Natural killer cell (primary cell): Measurements from ENCODE around the gene SEMA7A. TPM values are rescaled to one million over a fixed set of nuclear protein-coding genes. Genes with fewer than 3 reads are reported as not detected.

Experiments used
- ATAC-seq, 3 donors: fragments of 150-1000 bp in 2 of 3; fragments of 200-7000 bp in 1 of 3; cut with Tn5 transposase; 1 replicate in 1 of 3; 2 replicates in 2 of 3; pipeline ENCODE4 v1.10.0; 2021; ENCODE audit warnings: mild to moderate bottlenecking in 2 of 3, moderate library complexity in 2 of 3
- DNase-seq, 2 donors: peaks; one replicate each; pipeline versions ENCODE4 v3.0.0 to v3.0.0-alpha.2; 2013 to 2021; ENCODE audit warnings: mixed read lengths in 1 of 2
- H3K27ac ChIP-seq: one replicate; pipeline ENCODE4 v1.5.1; 2013; ENCODE audit warnings: mild to moderate bottlenecking, low read length
- H3K27me3 ChIP-seq: one replicate; pipeline ENCODE4 v1.6.1; 2013; ENCODE audit warnings: low read length; ENCODE audit not compliant: control insufficient read depth, insufficient read depth
- H3K36me3 ChIP-seq: one replicate; pipeline ENCODE4 v1.6.1; 2013; ENCODE audit warnings: low read length; ENCODE audit not compliant: control insufficient read depth, insufficient read depth
- H3K4me1 ChIP-seq: one replicate; pipeline ENCODE4 v1.6.1; 2013; ENCODE audit warnings: low read length; ENCODE audit not compliant: control insufficient read depth, insufficient read depth
- H3K4me3 ChIP-seq: one replicate; pipeline ENCODE4 v1.5.1; 2013; ENCODE audit warnings: low read length
- H3K9me3 ChIP-seq: one replicate; pipeline ENCODE4 v1.6.1; 2013; ENCODE audit warnings: low read length; ENCODE audit not compliant: control insufficient read depth, insufficient read depth
- H3K27ac Mint-ChIP-seq, 2 donors: one replicate each; pipeline ENCODE4 v1.8.0; 2022; ENCODE audit warnings: mild to moderate bottlenecking in 2 of 2, mixed read lengths in 2 of 2, moderate library complexity in 1 of 2
- H3K27me3 Mint-ChIP-seq, 2 donors: one replicate each; pipeline ENCODE4 v1.8.0; 2022; ENCODE audit warnings: low read depth in 2 of 2, mixed read lengths in 2 of 2
- H3K36me3 Mint-ChIP-seq: one replicate; pipeline ENCODE4 v1.8.0; 2022; ENCODE audit warnings: mixed read lengths
- H3K4me1 Mint-ChIP-seq, 2 donors: one replicate each; pipeline ENCODE4 v1.8.0; 2022; ENCODE audit warnings: mixed read lengths in 2 of 2
- H3K4me3 Mint-ChIP-seq: one replicate; pipeline ENCODE4 v1.8.0; 2022; ENCODE audit warnings: mild to moderate bottlenecking, moderate library complexity, mixed read lengths
- H3K9me3 Mint-ChIP-seq, 2 donors: one replicate each; pipeline ENCODE4 v1.8.0; 2022; ENCODE audit warnings: mixed read lengths in 2 of 2
- CTCF ChIP-seq: fragments of 200-600 bp; IDR thresholded peaks from one replicate; pipeline ENCODE4 v1.8.0; 2022; ENCODE audit warnings: antibody characterized with exemption
- WGBS: methylation state at CpG from one replicate; pipeline ENCODE4 v1.1.7; 2013; ENCODE audit warnings: missing lambda C conversion rate; ENCODE audit not compliant: insufficient coverage; 5-methylcytosine and 5-hydroxymethylcytosine counted together
- intact Hi-C: fragments of 100-400 bp; cut with micrococcal nuclease; formaldehyde crosslinking; loops from one replicate; pipeline ENCODE4 v1.14.2; 2022
- total RNA-seq, 4 donors: library from RNA; stranded (reverse); fragments of 120-200 nt in 1 of 4; gene quantifications; one replicate each; pipeline versions ENCODE4 v1.2.3 to v1.2.4, GENCODE V29; 2013 to 2022

Gene SEMA7A
- total RNA-seq, 3 donors from 2014 or later (not counting 1 experiment from before 2014, with no cell fraction given), result 4.7 to 46.2 (median 9.0) TPM

DNA sequence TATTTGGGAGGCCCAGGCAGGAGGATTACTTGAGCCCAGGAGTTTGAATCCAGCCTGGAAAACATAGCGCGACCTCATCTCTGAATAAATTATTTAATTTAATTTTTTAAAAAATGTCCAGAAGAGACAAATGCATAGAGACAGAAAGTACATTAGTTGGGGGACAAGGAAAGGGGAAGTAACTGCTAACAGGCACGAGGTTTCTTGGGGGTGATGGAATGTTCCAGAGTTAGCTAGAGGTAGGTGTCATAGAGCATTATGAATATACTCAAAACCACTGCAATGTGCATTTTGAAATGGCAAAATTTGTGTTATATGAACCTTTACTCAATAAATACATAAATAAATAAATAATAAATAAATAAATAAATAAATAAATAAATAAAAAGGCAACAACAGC lies 34.7 kb downstream of the SEMA7A start:
- H3K27ac ChIP-seq, result peak overlapping the region; percentile 20
- Mint-ChIP-seq H3K4me3 (peak overlapping the region; percentile 52), H3K4me1 (peaks cover 39 to 63% of the 10 kb centered on the region in 2 donors), H3K27ac (no peak overlapping the region), H3K9me3 (no peaks in the 10 kb centered on the region), H3K27me3 (no peaks in the 10 kb centered on the region), H3K36me3 (no peaks in the 10 kb centered on the region)
- intact Hi-C loops, result no loop called here
- H3K36me3 ChIP-seq, result no peaks in the 10 kb centered on the region
- ATAC-seq (no peak), DNase-seq (no peak)
- no peaks in the 10 kb centered on the region for H3K9me3 ChIP-seq
- 20% methylated on average over 1 of the region's 3 CpGs for WGBS
- peaks cover 87% of the 10 kb centered on the region for H3K4me1 ChIP-seq
- no peak for TF ChIP-seq CTCF
- H3K4me3 ChIP-seq, result no peak overlapping the region
- H3K27me3 ChIP-seq, result no peaks in the 10 kb centered on the region

DNA sequence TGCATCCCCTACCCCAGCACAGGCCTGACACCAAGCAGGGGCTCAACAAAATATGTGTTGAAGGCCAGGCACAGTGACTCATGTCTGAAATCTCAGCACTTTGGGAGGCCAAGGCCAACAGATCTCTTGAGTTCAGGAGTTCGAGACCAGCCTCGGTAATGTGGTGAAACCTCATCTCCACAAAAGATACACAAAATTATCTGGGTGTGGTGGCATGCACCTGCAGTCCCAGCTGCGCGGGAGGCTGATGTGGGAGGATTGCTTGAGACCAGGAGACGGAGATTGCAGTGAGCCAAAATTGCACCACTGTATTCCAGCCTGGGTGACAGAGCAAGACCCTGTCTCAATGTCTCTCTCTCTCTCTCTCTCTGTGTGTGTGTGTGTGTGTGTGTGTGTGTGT lies 35.6 kb downstream of the SEMA7A start:
- WGBS, result 88% methylated on average over 3 of the region's 5 CpGs
- Histone ChIP-seq H3K4me1 (peaks cover 78% of the 10 kb centered on the region), H3K9me3 (no peaks in the 10 kb centered on the region), H3K4me3 (no peak overlapping the region), H3K36me3 (no peaks in the 10 kb centered on the region), H3K27ac (peak overlapping the region; percentile 85), H3K27me3 (no peaks in the 10 kb centered on the region)
- H3K9me3 Mint-ChIP-seq, result no peaks in the 10 kb centered on the region
- TF ChIP-seq CTCF, result no peak
- DNase-seq (no peak), ATAC-seq (no peak)
- H3K4me3 Mint-ChIP-seq, result no peak overlapping the region
- H3K36me3 Mint-ChIP-seq, result no peaks in the 10 kb centered on the region
- intact Hi-C loops, result no loop called here
- peak overlapping the region in 1 of 2 donors; percentile 16 for H3K27ac Mint-ChIP-seq
- no peaks in the 10 kb centered on the region for H3K27me3 Mint-ChIP-seq
- peaks cover 39 to 54% of the 10 kb centered on the region in 2 donors for H3K4me1 Mint-ChIP-seq

DNA sequence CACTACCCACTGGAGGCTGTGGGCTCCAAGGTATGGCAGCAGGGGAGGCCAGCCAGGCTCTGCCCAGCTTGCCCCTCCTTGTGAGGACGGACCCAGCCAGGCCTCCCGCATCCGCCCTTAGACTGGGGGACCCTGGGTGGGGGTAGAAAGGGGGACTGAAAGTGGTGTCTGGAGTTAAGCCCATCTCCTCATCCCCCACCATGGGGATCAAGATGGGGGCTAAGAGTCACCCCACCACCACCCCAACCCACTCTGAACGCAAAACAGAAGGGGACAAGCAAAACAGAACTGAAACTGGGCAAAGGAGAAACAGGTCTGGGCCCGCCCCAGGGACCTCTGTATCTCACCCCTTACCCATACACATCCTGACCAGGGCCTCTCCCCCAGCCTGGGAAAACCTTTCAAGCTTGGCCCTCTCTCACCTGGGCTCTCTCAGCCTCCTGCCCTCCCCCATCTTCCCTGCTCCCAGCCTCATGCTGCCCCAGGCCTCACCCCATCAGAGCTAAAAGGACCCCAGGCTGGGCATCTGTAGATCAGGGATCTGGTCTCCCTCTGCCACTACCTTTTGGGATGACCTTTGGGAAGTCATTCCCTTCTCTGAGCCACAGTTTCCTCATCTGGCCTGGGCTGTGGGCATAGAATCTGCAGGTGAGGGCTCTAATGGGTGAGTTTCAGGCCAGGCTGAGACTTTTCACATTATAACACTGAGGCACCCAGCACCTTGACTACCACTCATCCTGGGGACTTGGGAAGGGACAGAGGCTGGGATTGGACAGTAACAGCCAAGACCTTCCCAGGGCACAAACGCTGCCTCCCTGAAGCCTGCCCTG lies 36.3 kb downstream of the SEMA7A start:
- 72% methylated on average over 3 of the region's 6 CpGs for WGBS
- no peak for TF ChIP-seq CTCF
- Mint-ChIP-seq H3K4me1 (peaks cover 32 to 54% of the 10 kb centered on the region in 2 donors), H3K9me3 (no peaks in the 10 kb centered on the region), H3K27me3 (no peaks in the 10 kb centered on the region), H3K4me3 (no peak overlapping the region), H3K27ac (peak overlapping the region in 1 of 2 donors; percentile 16), H3K36me3 (no peaks in the 10 kb centered on the region)
- Histone ChIP-seq H3K36me3 (no peaks in the 10 kb centered on the region), H3K4me3 (no peak overlapping the region), H3K27me3 (no peaks in the 10 kb centered on the region), H3K27ac (peak overlapping the region; percentile 85), H3K4me1 (peaks cover 70% of the 10 kb centered on the region), H3K9me3 (no peaks in the 10 kb centered on the region)
- intact Hi-C loops, result no loop called here
- ATAC-seq (no peak), DNase-seq (no peak)
